ENCODE results near the gene PRMT7.

Gene PRMT7

DNA sequence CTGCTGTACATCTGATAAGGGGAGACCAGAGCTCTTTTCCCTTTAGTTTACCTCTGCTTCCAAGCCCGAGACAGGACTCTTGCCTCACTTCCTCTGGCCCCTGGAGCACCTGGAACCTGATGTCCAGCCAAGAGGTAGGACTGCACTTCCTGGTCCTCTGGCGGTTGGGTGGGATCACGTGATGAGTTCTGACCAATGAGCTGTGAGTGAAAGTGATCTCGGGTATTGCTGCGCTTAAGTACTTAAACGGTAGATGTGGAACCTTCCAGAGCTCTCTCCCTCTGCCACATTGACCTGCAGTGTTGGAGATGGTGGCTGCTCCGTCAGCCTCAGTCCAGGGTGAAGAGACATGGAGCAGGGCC is 70.5 kb downstream of the PRMT7 start:
- no peaks in the 10 kb centered on the region for H3F3A ChIP-seq (ENCODE audit: low read depth)
- no peak overlapping the region for H3K9ac ChIP-seq (ENCODE audit: low read depth, low read length, poor library complexity, severe bottlenecking)
- H3K27me3 ChIP-seq (ENCODE audit: insufficient read depth, low read length, poor library complexity, severe bottlenecking), result no peaks in the 10 kb centered on the region
- no peak overlapping the region for H2AFZ ChIP-seq (ENCODE audit: low read length)
- H3K4me3 ChIP-seq (ENCODE audit: low read length, poor library complexity, severe bottlenecking), result no peak overlapping the region
- no peaks in the 10 kb centered on the region for H3K9me2 ChIP-seq (replicated peaks; ENCODE audit: low read depth, low read length)
- H3K36me3 ChIP-seq (ENCODE audit: insufficient read depth, low read length), result no peaks in the 10 kb centered on the region
- H3K4me2 ChIP-seq (ENCODE audit: low read depth, low read length, poor library complexity, severe bottlenecking), result no peak overlapping the region
- TF ChIP-seq, protein P1, sequence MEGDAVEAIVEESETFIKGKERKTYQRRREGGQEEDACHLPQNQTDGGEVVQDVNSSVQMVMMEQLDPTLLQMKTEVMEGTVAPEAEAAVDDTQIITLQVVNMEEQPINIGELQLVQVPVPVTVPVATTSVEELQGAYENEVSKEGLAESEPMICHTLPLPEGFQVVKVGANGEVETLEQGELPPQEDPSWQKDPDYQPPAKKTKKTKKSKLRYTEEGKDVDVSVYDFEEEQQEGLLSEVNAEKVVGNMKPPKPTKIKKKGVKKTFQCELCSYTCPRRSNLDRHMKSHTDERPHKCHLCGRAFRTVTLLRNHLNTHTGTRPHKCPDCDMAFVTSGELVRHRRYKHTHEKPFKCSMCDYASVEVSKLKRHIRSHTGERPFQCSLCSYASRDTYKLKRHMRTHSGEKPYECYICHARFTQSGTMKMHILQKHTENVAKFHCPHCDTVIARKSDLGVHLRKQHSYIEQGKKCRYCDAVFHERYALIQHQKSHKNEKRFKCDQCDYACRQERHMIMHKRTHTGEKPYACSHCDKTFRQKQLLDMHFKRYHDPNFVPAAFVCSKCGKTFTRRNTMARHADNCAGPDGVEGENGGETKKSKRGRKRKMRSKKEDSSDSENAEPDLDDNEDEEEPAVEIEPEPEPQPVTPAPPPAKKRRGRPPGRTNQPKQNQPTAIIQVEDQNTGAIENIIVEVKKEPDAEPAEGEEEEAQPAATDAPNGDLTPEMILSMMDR (conservative IDR thresholded peaks at IDR 0.05; ENCODE audit: low read length), result no peak
- no peak for TF ChIP-seq EZH2phosphoT487 (IDR thresholded peaks at IDR 0.05; ENCODE audit: borderline replicate concordance)
- H3K79me2 ChIP-seq (ENCODE audit: insufficient read depth, low read length), result no peaks in the 10 kb centered on the region
- H3K9me3 ChIP-seq (ENCODE audit: insufficient read depth, low read depth, low read length), result no peaks in the 10 kb centered on the region
- no peaks in the 10 kb centered on the region for H4K20me1 ChIP-seq (ENCODE audit: insufficient read depth, low read length, poor library complexity, severe bottlenecking)
- peaks cover 16% of the 10 kb centered on the region for H3K4me1 ChIP-seq (ENCODE audit: insufficient read depth, low read length, poor library complexity, severe bottlenecking)

DNA sequence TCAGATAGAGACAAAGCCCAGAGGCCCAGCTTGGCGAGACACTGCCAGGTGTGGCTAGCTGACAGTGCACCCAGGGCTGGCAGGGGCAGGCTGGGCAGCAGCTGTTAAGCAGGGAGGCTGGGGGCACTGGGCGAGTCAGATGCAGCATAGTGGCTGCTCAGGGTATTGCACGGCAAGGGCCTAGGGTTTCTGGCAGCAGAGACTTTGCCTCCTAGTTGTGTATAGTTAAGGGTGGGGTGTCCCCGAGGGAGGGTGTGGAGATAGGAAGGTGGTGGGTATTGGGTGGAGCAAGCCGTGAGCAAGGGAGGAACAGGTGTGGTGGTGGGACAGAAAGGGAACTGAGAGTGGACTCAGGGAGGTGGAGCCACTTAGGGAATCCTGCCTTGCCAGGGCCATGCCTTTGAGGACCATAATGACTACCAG is 71.5 kb downstream of the PRMT7 start:
- Histone ChIP-seq H4K20me1 (ENCODE audit: insufficient read depth, low read length, poor library complexity, severe bottlenecking) (no peaks in the 10 kb centered on the region), H3K27me3 (ENCODE audit: insufficient read depth, low read length, poor library complexity, severe bottlenecking) (no peaks in the 10 kb centered on the region), H3K79me2 (ENCODE audit: insufficient read depth, low read length) (no peaks in the 10 kb centered on the region), H2AFZ (ENCODE audit: low read length) (no peak overlapping the region), H3K9ac (ENCODE audit: low read depth, low read length, poor library complexity, severe bottlenecking) (no peak overlapping the region), H3F3A (ENCODE audit: low read depth) (no peaks in the 10 kb centered on the region), H3K4me3 (ENCODE audit: low read length, poor library complexity, severe bottlenecking) (no peak overlapping the region), H3K9me2 (replicated peaks; ENCODE audit: low read depth, low read length) (no peaks in the 10 kb centered on the region), H3K36me3 (ENCODE audit: insufficient read depth, low read length) (no peaks in the 10 kb centered on the region), H3K4me2 (ENCODE audit: low read depth, low read length, poor library complexity, severe bottlenecking) (no peak overlapping the region), H3K9me3 (ENCODE audit: insufficient read depth, low read depth, low read length) (no peaks in the 10 kb centered on the region), H3K4me1 (ENCODE audit: insufficient read depth, low read length, poor library complexity, severe bottlenecking) (peaks cover 16% of the 10 kb centered on the region)
- TF ChIP-seq, protein P1 (conservative IDR thresholded peaks at IDR 0.05; ENCODE audit: low read length), result peak; percentile 73
- no peak for TF ChIP-seq EZH2phosphoT487 (IDR thresholded peaks at IDR 0.05; ENCODE audit: borderline replicate concordance)

- H3K4me1 ChIP-seq (ENCODE audit: insufficient read depth, low read length, poor library complexity, severe bottlenecking), result peaks cover 16% of the 10 kb centered on the region
- H3K9ac ChIP-seq (ENCODE audit: low read depth, low read length, poor library complexity, severe bottlenecking), result no peak overlapping the region
- H3K36me3 ChIP-seq (ENCODE audit: insufficient read depth, low read length), result no peaks in the 10 kb centered on the region
- H3K27me3 ChIP-seq (ENCODE audit: insufficient read depth, low read length, poor library complexity, severe bottlenecking), result no peaks in the 10 kb centered on the region
- H3K4me3 ChIP-seq (ENCODE audit: low read length, poor library complexity, severe bottlenecking), result no peak overlapping the region
- H3K9me3 ChIP-seq (ENCODE audit: insufficient read depth, low read depth, low read length), result no peaks in the 10 kb centered on the region
- H3F3A ChIP-seq (ENCODE audit: low read depth), result no peaks in the 10 kb centered on the region
- TF ChIP-seq, protein P1 (conservative IDR thresholded peaks at IDR 0.05; ENCODE audit: low read length), result no peak
- no peak for TF ChIP-seq EZH2phosphoT487 (IDR thresholded peaks at IDR 0.05; ENCODE audit: borderline replicate concordance)
- H4K20me1 ChIP-seq (ENCODE audit: insufficient read depth, low read length, poor library complexity, severe bottlenecking), result no peaks in the 10 kb centered on the region
- no peak overlapping the region for H3K4me2 ChIP-seq (ENCODE audit: low read depth, low read length, poor library complexity, severe bottlenecking)
- no peaks in the 10 kb centered on the region for H3K9me2 ChIP-seq (replicated peaks; ENCODE audit: low read depth, low read length)
- no peaks in the 10 kb centered on the region for H3K79me2 ChIP-seq (ENCODE audit: insufficient read depth, low read length)
- H2AFZ ChIP-seq (ENCODE audit: low read length), result no peak overlapping the region
Observed at GRCh38 chr16:68383858-68384257, 73.0 kb downstream of the PRMT7 start.
